Testis (tissue), 3 donors: ENCODE data around the gene PITPNM3. TPM values are rescaled to one million over a fixed set of nuclear protein-coding genes. Genes with fewer than 3 reads are reported as not detected.

Experiments
- DNase-seq: peaks from one replicate; pipeline ENCODE4 v3.0.0-alpha.2; 2019
- H3K27ac ChIP-seq, 2 donors: fragments of 200-600 bp; sonication (generic); one replicate each; pipeline ENCODE4 v1.5.1; 2019
- H3K27me3 ChIP-seq: fragments of 200-600 bp; sonication (generic); one replicate; pipeline ENCODE4 v1.5.1; 2019
- H3K36me3 ChIP-seq: fragments of 200-600 bp; sonication (generic); one replicate; pipeline ENCODE4 v1.5.1; 2017; ENCODE audit warnings: low read depth; ENCODE audit errors: missing control alignments
- H3K4me1 ChIP-seq: fragments of 200-600 bp; sonication (generic); one replicate; pipeline ENCODE4 v1.5.1; 2019
- H3K4me3 ChIP-seq, 2 donors: fragments of 200-600 bp; sonication (generic); one replicate each; pipeline ENCODE4 v1.5.1; 2017 to 2019
- H3K9me3 ChIP-seq: fragments of 200-600 bp; sonication (generic); one replicate; pipeline ENCODE4 v1.5.1; 2017
- POLR2A ChIP-seq: fragments of 450-650 bp; IDR thresholded peaks from one replicate; pipeline ENCODE4 v1.6.1; 2017; ENCODE audit warnings: antibody characterized with exemption, mild to moderate bottlenecking, moderate library complexity
- WGBS, 2 donors: methylation state at CpG; one replicate each; pipeline ENCODE4 v1.1.5; 2018; 5-methylcytosine and 5-hydroxymethylcytosine counted together
- intact Hi-C: fragments of 100-400 bp; cut with DNase I; formaldehyde crosslinking; loops from one replicate; pipeline ENCODE4 v1.15.1; 2023; ENCODE audit warnings: low total_unique reads
- polyA plus RNA-seq: library from polyadenylated mRNA; stranded (reverse); fragments of 350-450 nt; fragmentation: Illumina TruSeq; extraction: RNeasy Lipid Tissue Mini Kit (QIAGEN cat#74804); gene quantifications from one replicate; pipeline ENCODE4 v1.2.3, GENCODE V29; 2014; ENCODE audit warnings: low read depth, low replicate concordance; ENCODE audit not compliant: insufficient read depth
- total RNA-seq, 2 donors: library from RNA; depleted of rRNA; stranded (reverse); fragments of >200 nt; gene quantifications; one replicate each; pipeline ENCODE4 v1.2.3, GENCODE V29; 2016
- TF ChIP-seq, protein P1 (sequence below), 3 experiments: fragments of 450-650 bp in 2 of 3; fragments of 200-600 bp in 1 of 3; sonication (generic) in 1 of 3; IDR thresholded peaks; one replicate each; pipeline ENCODE4 v1.5.1; 2016 to 2019; ENCODE audit warnings: antibody characterized with exemption in 3 of 3, mild to moderate bottlenecking in 2 of 3, moderate library complexity in 1 of 3

The PITPNM3 gene
- total and polyA plus RNA-seq, 3 donors from 2014 or later: 6.3 to 7.3 (median 6.7) TPM

DNA sequence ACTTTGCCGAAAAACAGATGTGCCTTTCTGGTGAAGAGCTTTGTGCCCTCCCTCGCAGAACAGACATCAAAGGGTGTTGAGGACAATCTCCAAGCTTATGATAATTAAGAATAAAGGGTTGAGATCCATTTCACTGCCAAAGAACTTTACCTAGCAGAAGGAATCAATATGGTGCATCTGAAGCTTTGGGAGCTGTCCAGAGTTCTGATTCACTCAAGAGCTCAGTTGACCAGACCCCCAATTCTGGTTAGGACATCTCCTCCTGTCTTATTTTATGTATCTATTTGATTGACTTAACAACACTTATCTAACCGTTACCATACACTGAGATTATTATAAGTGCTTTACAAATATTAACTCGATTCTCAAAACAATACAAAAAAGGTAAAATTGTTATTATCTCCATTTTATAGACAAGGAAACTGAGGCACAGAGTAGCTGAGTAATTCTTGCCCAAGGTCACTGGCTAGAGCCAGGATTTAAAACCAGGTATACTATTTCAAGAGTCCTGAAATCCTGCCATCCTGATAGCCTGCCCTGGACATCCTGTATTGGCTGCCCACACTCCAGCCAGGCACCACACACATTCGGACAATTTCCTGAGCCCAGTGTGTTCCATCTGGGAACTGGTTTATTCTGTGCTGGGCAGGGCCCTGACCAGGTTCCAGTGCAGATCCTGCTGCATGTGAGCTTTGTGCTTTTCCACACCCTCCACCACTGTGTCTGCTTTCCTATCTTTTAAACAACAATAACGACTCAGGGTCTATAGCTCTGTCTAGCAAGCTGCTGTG, 29.8 kb downstream of the PITPNM3 start:
- 94% methylated on average over 6 of the region's 6 CpGs for WGBS, 2 donors
- Histone ChIP-seq H3K27ac (no peak overlapping the region), H3K9me3 (no peaks in the 10 kb centered on the region), H3K27me3 (no peaks in the 10 kb centered on the region), H3K4me1 (no peaks in the 10 kb centered on the region), H3K4me3 (no peak overlapping the region), H3K36me3 (no peaks in the 10 kb centered on the region)
- TF ChIP-seq POLR2A: no peak
- DNase-seq: no peak
- intact Hi-C loops: no loop called here

DNA sequence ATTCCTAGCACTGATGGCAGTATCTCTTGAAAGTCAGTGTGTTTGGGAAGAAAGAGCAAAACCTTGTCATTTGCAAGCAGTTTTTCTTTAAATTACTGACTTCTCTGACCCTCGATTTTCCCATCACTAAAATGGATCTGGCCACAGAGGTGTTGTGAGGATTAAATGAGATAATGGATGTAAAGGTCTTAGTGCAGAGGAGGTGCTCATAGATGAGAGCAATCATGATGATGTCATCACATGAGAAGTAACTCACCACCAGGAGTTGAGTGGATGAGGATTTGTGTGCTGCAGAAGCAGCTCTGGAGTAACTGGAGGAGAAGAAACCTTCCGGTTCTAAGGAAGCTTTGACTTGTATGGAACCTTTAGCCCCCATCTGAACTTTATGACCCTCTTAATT, 30.6 kb downstream of the PITPNM3 start:
- TF ChIP-seq POLR2A: no peak
- TF ChIP-seq, protein P1, sequence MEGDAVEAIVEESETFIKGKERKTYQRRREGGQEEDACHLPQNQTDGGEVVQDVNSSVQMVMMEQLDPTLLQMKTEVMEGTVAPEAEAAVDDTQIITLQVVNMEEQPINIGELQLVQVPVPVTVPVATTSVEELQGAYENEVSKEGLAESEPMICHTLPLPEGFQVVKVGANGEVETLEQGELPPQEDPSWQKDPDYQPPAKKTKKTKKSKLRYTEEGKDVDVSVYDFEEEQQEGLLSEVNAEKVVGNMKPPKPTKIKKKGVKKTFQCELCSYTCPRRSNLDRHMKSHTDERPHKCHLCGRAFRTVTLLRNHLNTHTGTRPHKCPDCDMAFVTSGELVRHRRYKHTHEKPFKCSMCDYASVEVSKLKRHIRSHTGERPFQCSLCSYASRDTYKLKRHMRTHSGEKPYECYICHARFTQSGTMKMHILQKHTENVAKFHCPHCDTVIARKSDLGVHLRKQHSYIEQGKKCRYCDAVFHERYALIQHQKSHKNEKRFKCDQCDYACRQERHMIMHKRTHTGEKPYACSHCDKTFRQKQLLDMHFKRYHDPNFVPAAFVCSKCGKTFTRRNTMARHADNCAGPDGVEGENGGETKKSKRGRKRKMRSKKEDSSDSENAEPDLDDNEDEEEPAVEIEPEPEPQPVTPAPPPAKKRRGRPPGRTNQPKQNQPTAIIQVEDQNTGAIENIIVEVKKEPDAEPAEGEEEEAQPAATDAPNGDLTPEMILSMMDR (IDR thresholded peaks at IDR 0.05): no peak

DNA sequence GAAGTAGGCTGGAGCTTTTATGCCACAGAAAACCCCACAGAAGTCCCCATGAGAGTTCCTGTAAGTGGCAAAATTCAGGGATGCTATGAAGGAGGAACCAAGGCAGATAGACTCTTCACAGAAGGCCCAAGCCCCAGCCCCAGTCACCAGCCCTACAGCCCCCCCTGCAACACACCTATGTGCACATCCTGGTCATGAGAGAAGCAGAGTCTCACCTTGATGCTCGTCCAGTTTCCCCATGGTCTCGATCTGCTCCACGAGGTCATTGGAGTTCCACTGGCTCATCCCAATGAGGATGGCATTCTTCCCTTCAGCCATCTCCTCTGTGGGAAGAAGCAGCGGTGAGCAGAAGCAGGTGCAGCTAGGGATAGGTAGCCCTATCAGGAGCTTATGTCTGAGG, 31.2 kb downstream of the PITPNM3 start:
- intact Hi-C loops: no loop called here
- DNase-seq: no peak
- no peaks in the 10 kb centered on the region for H3K9me3 ChIP-seq
- 93 to 97% methylated on average over 4 of the region's 4 CpGs for WGBS, 2 donors
- H3K27ac ChIP-seq: no peak overlapping the region
- TF ChIP-seq POLR2A: no peak
- TF ChIP-seq, protein P1 (IDR thresholded peaks at IDR 0.05): no peak
- no peaks in the 10 kb centered on the region for H3K27me3 ChIP-seq
- H3K4me3 ChIP-seq: no peak overlapping the region
- no peaks in the 10 kb centered on the region for H3K4me1 ChIP-seq
- no peaks in the 10 kb centered on the region for H3K36me3 ChIP-seq

More for the DNA sequence above, 30.6 kb downstream of the PITPNM3 start:
- intact Hi-C loops: no loop called here
- no peak for DNase-seq
- 96% methylated on average over 2 of the region's 2 CpGs for WGBS, 2 donors
- H3K27ac ChIP-seq: no peak overlapping the region
- H3K4me1 ChIP-seq: no peaks in the 10 kb centered on the region
- H3K4me3 ChIP-seq: no peak overlapping the region
- H3K36me3 ChIP-seq: no peaks in the 10 kb centered on the region
- H3K9me3 ChIP-seq: no peaks in the 10 kb centered on the region
- no peaks in the 10 kb centered on the region for H3K27me3 ChIP-seq

DNA sequence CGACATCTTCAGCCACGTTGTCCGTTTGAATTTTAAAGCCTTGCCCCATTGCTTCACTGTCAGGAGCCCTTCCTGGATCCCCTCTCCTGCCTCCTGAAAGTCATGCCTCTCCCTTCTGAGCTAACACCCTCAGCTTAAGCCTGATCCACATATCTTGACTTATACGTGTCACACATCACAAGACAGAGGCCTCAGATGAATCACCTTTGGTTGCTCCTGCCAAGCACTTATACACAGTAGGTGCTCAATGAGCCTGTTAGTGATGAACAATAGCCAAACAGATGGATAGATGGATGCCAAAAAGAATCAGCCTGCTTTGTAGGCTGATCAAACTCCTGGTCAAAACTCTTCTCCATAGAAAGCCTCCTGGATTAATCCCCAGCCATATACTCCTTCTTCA, 31.8 kb downstream of the PITPNM3 start:
- WGBS, 2 donors: 90 to 91% methylated on average over 4 of the region's 4 CpGs
- TF ChIP-seq, protein P1 (IDR thresholded peaks at IDR 0.05): no peak
- DNase-seq: no peak
- Histone ChIP-seq H3K4me1 (no peaks in the 10 kb centered on the region), H3K27me3 (no peaks in the 10 kb centered on the region), H3K36me3 (no peaks in the 10 kb centered on the region), H3K4me3 (no peak overlapping the region), H3K27ac (no peak overlapping the region), H3K9me3 (no peaks in the 10 kb centered on the region)
- intact Hi-C loops: no loop called here

DNA sequence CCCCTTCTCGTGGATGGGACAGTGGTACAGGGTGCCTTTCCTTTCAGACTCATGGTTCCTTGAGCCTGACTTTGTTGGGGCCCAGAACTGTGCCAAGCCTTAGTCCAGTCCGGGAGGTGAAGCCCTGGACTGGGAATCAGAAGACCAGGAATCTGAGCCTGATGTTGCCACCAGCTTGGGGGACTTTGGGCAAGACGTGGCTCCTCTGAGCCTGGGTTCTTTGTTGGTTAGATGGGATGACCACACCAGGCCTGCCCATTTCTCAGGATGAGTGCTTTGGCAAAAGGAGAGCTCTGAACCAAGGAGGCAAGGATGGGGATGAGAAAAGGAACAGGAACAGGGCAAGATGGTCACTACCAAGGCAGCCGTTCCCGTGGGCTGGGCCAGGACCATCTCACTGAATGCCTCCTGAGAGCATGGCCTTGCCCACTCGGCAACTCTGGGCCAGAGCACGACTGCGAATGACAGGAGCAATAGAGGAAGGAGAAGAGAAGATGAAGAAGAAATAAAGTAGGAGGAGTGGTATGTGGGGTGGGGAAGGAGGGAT, 32.5 kb downstream of the PITPNM3 start:
- 85 to 92% methylated on average over 7 to 8 of the region's 8 CpGs for WGBS, 2 donors

More for the DNA sequence above, 32.5 kb downstream of the PITPNM3 start:
- intact Hi-C loops: no loop called here
- DNase-seq: no peak
- H3K9me3 ChIP-seq: no peaks in the 10 kb centered on the region
- no peaks in the 10 kb centered on the region for H3K4me1 ChIP-seq
- H3K27me3 ChIP-seq: no peaks in the 10 kb centered on the region
- no peak overlapping the region for H3K4me3 ChIP-seq
- no peak overlapping the region for H3K27ac ChIP-seq
- TF ChIP-seq POLR2A: no peak
- TF ChIP-seq, protein P1 (IDR thresholded peaks at IDR 0.05): no peak
- no peaks in the 10 kb centered on the region for H3K36me3 ChIP-seq
